ENCODE measurements around the gene MCM9. TPM values are rescaled to one million over a fixed set of nuclear protein-coding genes. Genes with fewer than 3 reads are reported as not detected.
A peak's percentile ranks its signal among the peaks of the same experiment; 100 is the strongest.

Gene MCM9
- total and polyA plus RNA-seq, 2 of the 13 experiments (the other 11 are each of a cell fraction or from before 2014, with no cell fraction given), result 3.8 to 17.2 TPM

DNA sequence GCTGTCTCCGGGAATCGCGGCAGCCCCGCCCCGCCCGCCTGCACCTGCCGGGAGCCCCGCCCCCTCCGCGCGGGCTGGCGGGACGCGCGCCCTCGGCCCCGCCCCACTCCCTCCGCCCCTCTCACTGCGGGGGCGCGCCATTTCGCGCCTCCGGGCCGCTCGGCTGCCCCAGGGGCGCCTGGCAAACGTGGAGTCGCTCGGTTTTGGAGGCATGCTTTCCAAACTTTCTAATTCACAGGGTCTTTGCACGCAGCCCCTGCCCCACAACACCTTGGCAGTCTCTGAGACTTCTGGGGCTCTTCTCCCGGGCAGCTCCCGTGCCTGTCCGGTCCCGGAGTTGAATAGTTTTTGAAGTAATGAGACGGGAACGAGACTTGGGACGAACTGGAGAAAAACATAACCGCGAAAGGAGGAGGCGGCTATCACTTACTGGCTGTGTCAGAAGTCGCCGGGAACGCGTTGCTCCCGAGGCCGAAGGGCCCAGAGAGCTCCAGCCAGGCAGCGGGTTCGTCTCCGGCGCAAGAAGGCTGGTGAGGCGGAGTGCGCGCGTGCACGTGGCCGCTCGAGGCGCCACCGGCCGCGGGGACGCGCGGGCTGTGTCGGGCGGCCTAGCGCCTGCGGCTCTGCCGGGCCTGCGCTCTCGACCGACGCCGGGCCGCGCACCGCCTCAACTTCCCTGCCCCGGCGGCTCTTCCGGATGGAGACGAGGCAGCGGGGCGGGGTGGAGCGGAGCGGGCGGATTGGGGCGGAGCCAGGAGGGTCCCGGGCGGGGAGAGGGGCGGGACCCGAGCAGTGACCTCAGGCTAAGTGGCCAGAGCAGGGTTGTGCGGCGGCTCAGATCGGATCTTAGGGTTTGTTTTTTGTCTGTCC is at the start of gene MCM9 (continued):
- TF ChIP-seq ZNF616 (CRISPR knock-in tag; IDR thresholded peaks at IDR 0.05; ENCODE audit: low read depth) (peak; percentile 92), ZNF773 (CRISPR knock-in tag; IDR thresholded peaks at IDR 0.05; ENCODE audit: borderline replicate concordance) (peak; percentile 17; the same call in 1 of the 2 replicates), PRPF4 (IDR thresholded peaks at IDR 0.05; ENCODE audit: low read depth, low read length, poor library complexity, severe bottlenecking) (no peak), YEATS2 (CRISPR knock-in tag; IDR thresholded peaks at IDR 0.05; ENCODE audit: borderline replicate concordance) (peak; percentile 43; the same call in 1 of the 2 replicates), WIZ (CRISPR knock-in tag; IDR thresholded peaks at IDR 0.05) (no peak; the same call in 1 of the 2 replicates), ATM (IDR thresholded peaks at IDR 0.05; ENCODE audit: borderline replicate concordance) (no peak), ZBTB25 (CRISPR knock-in tag; IDR thresholded peaks at IDR 0.05) (no peak; the same call in 1 of the 2 replicates), TEAD2 (CRISPR knock-in tag; IDR thresholded peaks at IDR 0.05) (no peak), TARDBP (CRISPR knock-in tag; IDR thresholded peaks at IDR 0.05) (peak; percentile 35; the same call in 1 of the 2 replicates), ATF1 (CRISPR knock-in tag; IDR thresholded peaks at IDR 0.05) (no peak), HMG20B (CRISPR knock-in tag; conservative IDR thresholded peaks at IDR 0.05) (no peak), SETDB1 (CRISPR knock-in tag; IDR thresholded peaks at IDR 0.05; ENCODE audit: borderline replicate concordance) (no peak), ZFP36L2 (CRISPR knock-in tag; IDR thresholded peaks at IDR 0.05) (no peak)
- TF ChIP-seq, protein P1, sequence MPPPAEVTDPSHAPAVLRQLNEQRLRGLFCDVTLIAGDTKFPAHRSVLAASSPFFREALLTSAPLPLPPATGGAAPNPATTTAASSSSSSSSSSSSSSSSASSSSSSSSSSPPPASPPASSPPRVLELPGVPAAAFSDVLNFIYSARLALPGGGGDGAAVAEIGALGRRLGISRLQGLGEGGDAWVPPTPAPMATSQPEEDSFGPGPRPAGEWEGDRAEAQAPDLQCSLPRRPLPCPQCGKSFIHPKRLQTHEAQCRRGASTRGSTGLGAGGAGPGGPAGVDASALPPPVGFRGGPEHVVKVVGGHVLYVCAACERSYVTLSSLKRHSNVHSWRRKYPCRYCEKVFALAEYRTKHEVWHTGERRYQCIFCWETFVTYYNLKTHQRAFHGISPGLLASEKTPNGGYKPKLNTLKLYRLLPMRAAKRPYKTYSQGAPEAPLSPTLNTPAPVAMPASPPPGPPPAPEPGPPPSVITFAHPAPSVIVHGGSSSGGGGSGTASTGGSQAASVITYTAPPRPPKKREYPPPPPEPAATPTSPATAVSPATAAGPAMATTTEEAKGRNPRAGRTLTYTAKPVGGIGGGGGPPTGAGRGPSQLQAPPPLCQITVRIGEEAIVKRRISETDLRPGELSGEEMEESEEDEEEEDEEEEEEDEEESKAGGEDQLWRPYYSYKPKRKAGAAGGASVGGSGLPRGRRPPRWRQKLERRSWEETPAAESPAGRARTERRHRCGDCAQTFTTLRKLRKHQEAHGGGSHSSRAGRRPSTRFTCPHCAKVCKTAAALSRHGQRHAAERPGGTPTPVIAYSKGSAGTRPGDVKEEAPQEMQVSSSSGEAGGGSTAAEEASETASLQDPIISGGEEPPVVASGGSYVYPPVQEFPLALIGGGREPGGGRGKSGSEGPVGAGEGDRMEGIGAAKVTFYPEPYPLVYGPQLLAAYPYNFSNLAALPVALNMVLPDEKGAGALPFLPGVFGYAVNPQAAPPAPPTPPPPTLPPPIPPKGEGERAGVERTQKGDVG (CRISPR knock-in tag; IDR thresholded peaks at IDR 0.05; ENCODE audit: borderline replicate concordance), result 0 out of 2 replicates have a peak, but pooled peaks have one; percentile 59
